GM21367 (cell line): ENCODE results near the gene FSHR.

Experiments
- ATAC-seq: cut with Tn5 transposase; IDR thresholded peaks from one replicate; pipeline ENCODE4 v1.9.1; 2021; ENCODE audit not compliant: unreplicated experiment

FSHR gene

DNA sequence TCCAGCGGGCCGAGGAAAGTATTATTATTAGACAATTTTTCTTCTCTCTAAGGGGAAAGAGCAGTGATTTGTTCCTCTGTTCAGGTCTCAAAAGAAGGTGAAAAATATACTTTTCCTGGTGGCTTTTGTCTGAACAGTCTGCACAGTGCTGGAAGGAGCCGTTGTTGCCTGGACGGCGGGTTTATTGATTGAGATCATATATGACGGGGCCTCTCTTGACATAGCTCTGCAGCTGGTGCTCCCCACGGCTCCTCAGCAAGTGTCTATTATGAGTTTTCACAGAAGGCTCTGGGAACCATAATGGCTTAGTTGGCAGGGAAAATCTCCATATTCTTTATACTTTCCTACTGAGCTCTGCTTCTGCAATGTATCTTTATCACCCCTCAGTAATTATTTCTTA, 42.9 kb downstream of the FSHR start:
- ATAC-seq, result no peak

GRCh38 chr2:49111006-49111405, 43.3 kb downstream of the FSHR start:
- ATAC-seq, result no peak

DNA sequence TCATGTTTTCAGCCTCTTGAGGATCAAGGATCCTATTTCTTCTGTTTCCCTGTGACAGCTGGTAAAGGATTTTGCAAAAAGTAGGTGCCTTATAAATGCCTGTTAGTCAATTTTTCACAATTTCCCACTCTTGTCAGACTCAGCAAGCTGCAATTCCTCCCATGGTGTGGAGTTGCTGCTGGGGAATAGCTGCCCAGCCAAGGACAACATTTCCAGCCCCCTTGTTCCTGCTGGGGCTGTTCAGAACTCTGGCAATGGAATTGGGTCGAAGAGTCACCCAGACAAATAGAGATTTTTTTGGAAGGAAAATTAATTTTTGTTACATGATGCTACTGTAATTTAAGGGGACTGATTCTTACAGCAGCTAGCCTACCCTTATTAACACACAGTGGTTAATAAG, 43.7 kb downstream of the FSHR start:
- ATAC-seq, result no peak

DNA sequence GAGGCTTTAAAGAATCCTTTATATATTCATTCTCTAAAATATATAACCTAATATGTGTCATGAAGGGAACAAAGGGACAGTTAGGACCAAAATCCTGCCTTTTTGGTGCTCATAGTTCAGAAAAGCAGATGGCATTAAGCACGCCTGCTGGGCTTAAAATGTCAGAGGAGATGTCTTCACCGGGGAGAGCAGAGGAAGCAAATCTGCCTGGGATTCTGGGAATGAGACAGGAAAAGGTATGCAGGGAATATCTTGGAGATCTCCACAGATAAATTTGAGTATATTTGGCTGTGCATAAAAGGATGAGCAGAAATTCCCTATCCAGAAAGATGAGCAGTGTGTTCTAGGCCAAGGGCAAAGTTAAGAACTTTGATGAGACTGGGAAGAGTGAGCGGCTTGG, 45.5 kb downstream of the FSHR start:
- no peak for ATAC-seq

DNA sequence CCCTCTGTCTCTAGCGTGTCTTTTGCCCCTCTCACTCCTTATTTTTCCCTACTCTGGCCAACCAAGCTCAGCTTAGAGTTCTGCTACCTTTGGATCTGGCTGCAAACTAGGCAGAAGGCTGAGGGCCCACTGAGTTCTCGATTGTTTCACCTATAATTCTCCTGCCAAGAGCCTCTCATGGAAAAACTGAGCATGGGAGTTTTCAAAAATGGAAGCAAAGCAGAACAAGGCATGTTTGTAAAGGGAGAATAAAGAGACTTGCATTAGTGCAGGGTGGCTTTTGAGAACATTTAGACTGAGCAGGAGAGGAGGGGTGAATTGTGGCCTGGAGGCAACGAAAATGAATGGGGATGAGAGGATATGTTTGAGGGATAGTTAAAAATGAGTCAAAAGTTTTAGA, 45.9 kb downstream of the FSHR start:
- ATAC-seq, result no peak

DNA sequence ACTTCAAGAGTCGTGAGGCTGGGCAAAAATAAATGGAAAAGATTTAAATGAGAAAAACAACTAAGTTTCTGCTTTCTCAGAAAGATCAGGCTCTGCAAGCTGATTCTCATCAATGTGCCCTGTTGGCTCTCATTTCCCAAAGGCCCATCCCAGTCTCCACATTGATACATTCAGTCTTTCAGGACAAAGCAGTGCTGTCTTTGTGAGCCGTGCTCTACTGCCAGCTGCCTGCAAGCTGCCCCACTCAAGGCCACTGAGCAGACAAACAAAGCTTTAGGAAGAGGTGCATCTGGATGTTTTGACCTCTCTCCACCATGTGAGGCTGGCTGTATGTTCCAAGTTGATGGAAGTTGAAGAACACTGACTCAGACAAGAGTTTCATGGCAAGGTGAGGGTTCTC, 48.8 kb downstream of the FSHR start:
- ATAC-seq, result no peak

DNA sequence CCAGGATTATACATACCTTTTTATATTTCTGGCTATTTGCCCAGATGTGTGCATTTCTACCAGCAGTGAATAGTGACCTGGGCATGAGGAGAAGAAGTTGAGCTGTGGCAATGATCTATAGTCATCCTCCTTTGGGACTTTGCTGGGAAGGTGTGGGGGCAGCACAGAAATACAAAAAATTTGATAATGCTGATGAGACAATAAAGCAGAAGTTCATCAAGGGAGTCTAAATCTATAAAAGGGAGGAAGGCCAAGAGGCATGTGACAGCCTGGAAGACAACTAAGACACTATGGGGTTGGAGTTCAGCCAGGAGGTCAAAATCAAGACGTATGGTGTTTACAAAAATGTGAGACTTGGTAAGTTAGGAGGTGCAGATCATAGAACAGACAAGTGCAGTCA, 52.2 kb downstream of the FSHR start:
- ATAC-seq, result no peak

- no peak for ATAC-seq
Measured at GRCh38 chr2:49080681-49081080, 73.6 kb downstream of the FSHR start.

DNA sequence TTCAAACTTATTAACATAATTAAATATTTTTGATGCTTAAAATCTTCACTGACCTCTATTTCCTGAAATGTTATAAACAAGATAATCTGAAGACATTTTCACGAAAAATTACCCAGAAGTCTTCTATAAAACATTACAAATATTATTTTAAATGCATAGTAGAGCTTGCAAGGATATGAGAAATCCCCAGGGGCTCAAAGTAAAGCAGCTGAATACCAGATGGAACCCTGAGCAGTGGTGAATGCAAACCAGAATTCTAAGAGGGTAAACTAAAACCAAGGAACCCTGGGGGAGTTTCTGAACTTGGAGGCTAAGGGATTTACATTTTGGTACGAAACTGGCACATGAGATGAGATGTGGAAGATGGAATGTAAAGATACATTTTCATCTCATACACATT, 83.6 kb downstream of the FSHR start:
- no peak for ATAC-seq

DNA sequence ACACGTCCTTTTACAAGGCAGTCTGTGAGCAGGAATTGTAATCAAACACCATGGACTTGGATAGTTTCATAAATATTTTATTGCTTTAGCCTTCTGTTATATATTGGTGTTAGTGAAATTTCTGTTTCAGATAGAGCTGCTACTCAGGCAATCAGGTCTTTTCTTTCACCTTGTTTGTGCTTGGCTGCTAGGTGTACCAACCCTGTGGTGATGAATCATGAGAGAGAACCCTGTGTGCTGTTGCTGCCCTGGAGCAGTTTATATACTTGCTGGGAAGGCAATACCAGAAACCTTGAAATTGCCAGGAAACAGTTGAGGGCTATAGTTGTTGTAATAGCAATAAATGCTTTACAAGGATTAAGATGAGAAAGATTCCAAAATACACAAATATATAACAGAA, 84.5 kb downstream of the FSHR start:
- no peak for ATAC-seq

DNA sequence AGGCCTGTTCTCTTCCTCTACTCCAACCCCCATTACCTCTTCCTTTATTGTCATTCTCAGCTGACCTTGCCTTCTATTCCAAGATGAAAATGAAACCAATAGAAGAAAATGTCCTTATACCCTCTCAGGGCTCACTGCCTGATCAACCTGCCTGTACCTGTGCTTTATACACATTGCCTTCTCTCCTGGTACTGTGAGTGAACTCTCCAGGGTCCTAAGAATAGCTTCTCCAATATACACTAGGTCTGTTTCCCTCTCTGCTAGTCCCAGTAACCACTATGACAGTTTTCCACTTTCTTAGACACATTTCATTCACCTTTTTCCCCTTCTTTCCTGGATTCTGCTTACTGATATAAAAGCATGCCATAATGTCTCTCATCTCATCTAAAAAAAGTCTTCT, 85.7 kb downstream of the FSHR start:
- ATAC-seq, result no peak

- ATAC-seq, result no peak
Measured at GRCh38 chr2:49067971-49068370, 86.3 kb downstream of the FSHR start.

- no peak for ATAC-seq
Measured at GRCh38 chr2:49053156-49053555, 101.2 kb downstream of the FSHR start.

GRCh38 chr2:49050265-49050664, 104.0 kb downstream of the FSHR start:
- ATAC-seq, result no peak

DNA sequence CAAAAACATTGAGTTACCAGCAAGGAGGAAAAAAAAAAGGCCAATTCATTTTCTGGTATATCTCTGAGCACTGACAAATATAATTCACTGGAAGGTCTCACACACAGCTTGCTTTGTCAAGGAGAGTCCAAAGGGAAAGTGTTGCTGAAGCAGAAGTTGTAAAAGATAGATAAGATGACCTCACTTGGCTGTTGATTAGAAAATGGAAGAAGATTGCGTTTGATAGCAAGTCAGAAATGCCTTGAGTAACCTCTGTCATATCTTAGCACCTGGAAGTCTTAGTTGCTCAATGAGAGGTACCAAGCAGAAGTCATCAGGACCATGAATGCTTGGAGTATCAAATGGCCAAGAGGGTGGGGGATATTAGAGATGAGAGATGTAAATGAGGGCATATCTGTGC, 105.2 kb downstream of the FSHR start:
- no peak for ATAC-seq

DNA sequence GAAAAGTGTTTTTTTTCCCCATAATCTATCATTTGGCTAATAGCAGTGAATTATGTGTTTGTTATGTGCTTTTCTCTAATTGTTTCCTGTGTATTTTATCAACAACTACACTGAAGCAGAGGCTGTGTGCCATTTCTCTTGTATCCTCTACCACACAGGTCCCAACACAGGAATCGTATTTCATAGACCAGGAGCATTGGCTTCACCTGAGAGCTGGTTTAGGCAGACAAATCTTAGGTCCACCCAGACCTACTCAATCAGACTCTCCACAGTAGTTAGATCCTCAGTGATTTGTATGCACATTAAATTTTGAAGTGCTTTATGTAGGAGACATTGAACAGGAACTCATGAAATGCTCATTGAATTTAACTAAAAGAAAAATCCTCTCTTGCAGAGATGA, 109.2 kb downstream of the FSHR start:
- ATAC-seq, result no peak

- ATAC-seq, result no peak
Measured at GRCh38 chr2:49044350-49045079, 109.8 kb downstream of the FSHR start.

DNA sequence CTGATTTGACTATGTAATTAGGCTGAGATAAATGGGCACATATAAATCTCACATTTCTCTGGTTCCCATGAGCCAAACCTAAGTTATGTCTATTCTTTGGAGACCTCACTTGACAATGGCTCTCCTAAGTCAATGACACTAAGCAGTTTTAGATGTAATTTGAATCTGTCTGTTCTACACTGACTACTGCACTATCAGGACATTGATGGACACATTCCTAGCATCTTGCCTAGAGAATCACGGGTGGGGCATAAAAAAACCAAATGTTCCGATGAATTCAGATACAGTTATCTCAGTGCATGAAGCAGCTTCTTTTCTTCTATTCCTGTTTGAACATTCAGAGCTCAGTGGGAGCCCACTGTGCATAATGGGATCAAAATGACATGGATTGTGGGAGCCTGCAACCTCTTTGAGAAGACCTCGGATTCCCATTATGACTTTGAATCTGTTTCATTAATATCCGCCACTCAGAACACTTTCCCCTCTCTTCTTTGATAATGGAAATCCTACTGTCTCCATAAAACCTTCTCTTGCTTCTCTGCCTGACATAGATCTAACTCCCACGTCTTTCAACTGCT, 110.8 kb downstream of the FSHR start:
- ATAC-seq, result no peak

GRCh38 chr2:49042488-49042887, 111.8 kb downstream of the FSHR start:
- no peak for ATAC-seq

- ATAC-seq, result no peak
Measured at GRCh38 chr2:49041061-49041460, 113.3 kb downstream of the FSHR start.

GRCh38 chr2:49037197-49037596, 117.1 kb downstream of the FSHR start:
- ATAC-seq, result no peak

DNA sequence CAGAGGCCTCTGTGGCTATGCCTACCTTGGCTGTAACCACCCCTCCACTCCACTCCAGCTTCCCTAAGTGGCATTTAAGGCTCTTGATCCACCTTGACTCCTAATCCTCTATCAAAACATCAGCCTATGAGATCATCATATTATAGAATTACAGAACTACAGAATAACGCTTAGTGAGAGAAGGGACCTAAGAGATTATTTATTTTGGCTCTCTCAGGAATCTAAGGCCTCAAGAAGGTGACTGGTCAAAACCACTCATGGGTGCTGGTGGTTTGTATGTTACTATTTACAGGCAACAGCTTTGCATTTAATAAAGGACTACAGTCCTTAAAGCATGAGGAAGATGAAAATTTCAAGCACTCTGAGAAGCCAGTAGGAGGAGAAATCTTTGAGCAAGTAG, 118.8 kb downstream of the FSHR start:
- no peak for ATAC-seq
